GM12878 (cell line): ENCODE measurements around the gene ZBTB39.

Experiments
- BHLHE40 ChIP-seq, 2 experiments: fragments of 450-650 bp in 1 of 2; IDR thresholded peaks; 2 replicates each; pipeline ENCODE4 v1.6.1; 2011 to 2017; ENCODE audit warnings: low read depth in 2 of 2, borderline replicate concordance in 1 of 2, improper control_type of control experiment in 1 of 2, low read length in 1 of 2, mild to moderate bottlenecking in 1 of 2
- ELK1 ChIP-seq: IDR thresholded peaks from 2 replicates; pipeline ENCODE4 v1.6.1; 2012; ENCODE audit warnings: low read depth, low read length, improper control_type of control experiment
- FOXM1 ChIP-seq: IDR thresholded peaks from 2 replicates; pipeline ENCODE4 v1.6.1; 2012; ENCODE audit warnings: low read depth, mild to moderate bottlenecking, inconsistent platforms, low read length, moderate library complexity
- GATAD2B ChIP-seq: fragments of 450-650 bp; conservative IDR thresholded peaks from 2 replicates; pipeline ENCODE4 v1.6.1; 2017; ENCODE audit warnings: low read depth, mild to moderate bottlenecking, moderate library complexity
- JUND ChIP-seq: IDR thresholded peaks from 2 replicates; pipeline ENCODE4 v1.6.1; 2012; ENCODE audit warnings: low read depth, mild to moderate bottlenecking, low read length, improper control_type of control experiment, moderate library complexity
- SP1 ChIP-seq: IDR thresholded peaks from one replicate; pipeline ENCODE4 v1.6.1; 2011; ENCODE audit warnings: low read depth, low read length
- SUZ12 ChIP-seq: fragments of 200-600 bp; sonication (generic); IDR thresholded peaks from one replicate; pipeline ENCODE4 v1.6.1; 2018; ENCODE audit warnings: antibody characterized with exemption, mild to moderate bottlenecking; ENCODE audit not compliant: unreplicated experiment
- YBX1 ChIP-seq: fragments of 450-650 bp; IDR thresholded peaks from 2 replicates; pipeline ENCODE4 v1.6.1; 2016; ENCODE audit warnings: antibody characterized with exemption

GRCh38 chr12:57049119-57049446, 42.7 kb upstream of the ZBTB39 start:
- TF ChIP-seq JUND (no peak), ELK1 (no peak), GATAD2B (no peak), YBX1 (no peak), SUZ12 (no peak), FOXM1 (no peak), SP1 (no peak), BHLHE40 (IDR thresholded peaks at IDR 0.05; ENCODE audit: borderline replicate concordance in 1 of 2, low read depth in 2 of 2, low read length in 1 of 2) (no peak)
